Measurements from ENCODE around the gene ARPIN. TPM values are rescaled to one million over a fixed set of nuclear protein-coding genes. Genes with fewer than 3 reads are reported as not detected.

The ARPIN gene
- total RNA-seq, 1 donor from 2014 or later, result 9.0 TPM

DNA sequence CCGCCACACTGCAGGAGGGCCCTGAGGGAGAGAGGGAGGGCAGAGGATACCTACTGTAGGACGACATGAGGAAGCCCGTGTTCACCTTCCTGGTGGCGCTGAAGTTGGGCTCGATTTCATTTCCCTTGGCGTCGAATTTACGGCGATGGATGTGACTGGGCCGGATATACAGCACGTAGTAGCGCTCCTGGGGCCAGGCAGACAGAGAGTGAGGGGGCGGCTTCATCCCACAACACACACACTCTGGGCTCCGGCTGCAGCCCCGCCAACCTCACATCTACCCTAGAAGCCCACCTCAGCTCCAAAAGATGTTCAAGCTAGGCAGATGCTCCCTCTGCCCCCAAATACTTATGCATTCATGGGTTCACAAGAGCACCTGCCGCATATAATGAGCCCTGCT is 4.5 kb downstream of the ARPIN start:
- peaks cover 3% of the 10 kb centered on the region for H3K9me3 Mint-ChIP-seq (ENCODE audit: unreplicated experiment)
- DNase-seq, result no peak
- H3K36me3 Mint-ChIP-seq (ENCODE audit: unreplicated experiment), result no peaks in the 10 kb centered on the region
- no peak overlapping the region for H3K4me3 Mint-ChIP-seq (ENCODE audit: unreplicated experiment)
- TF ChIP-seq, protein P1, sequence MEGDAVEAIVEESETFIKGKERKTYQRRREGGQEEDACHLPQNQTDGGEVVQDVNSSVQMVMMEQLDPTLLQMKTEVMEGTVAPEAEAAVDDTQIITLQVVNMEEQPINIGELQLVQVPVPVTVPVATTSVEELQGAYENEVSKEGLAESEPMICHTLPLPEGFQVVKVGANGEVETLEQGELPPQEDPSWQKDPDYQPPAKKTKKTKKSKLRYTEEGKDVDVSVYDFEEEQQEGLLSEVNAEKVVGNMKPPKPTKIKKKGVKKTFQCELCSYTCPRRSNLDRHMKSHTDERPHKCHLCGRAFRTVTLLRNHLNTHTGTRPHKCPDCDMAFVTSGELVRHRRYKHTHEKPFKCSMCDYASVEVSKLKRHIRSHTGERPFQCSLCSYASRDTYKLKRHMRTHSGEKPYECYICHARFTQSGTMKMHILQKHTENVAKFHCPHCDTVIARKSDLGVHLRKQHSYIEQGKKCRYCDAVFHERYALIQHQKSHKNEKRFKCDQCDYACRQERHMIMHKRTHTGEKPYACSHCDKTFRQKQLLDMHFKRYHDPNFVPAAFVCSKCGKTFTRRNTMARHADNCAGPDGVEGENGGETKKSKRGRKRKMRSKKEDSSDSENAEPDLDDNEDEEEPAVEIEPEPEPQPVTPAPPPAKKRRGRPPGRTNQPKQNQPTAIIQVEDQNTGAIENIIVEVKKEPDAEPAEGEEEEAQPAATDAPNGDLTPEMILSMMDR (IDR thresholded peaks at IDR 0.05; ENCODE audit: partially characterized antibody, unreplicated experiment), result no peak
- no peaks in the 10 kb centered on the region for H3K27me3 Mint-ChIP-seq (ENCODE audit: unreplicated experiment)
- no peak overlapping the region for H3K27ac Mint-ChIP-seq (ENCODE audit: unreplicated experiment)
- no peaks in the 10 kb centered on the region for H3K4me1 Mint-ChIP-seq (ENCODE audit: low read depth, unreplicated experiment)

DNA sequence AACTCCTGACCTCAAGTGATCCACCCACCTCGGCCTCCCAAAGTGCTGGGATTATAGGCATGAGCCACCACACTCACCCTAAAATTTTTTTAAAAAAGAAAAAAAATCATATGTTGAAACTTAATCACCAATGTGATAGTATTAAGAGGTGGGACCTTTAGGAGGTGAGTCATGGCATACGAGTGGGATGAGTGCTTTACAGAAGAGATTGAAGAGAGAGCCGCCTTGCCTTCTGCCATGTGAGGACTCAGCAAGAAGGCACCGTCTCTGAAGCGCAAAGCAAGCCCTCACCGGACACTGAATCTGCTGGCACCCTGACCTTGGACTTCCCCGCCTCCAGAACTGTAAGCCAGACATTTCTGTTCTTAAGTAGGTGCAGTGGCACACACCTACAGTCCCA is 5.5 kb downstream of the ARPIN start:
- no peaks in the 10 kb centered on the region for H3K27me3 Mint-ChIP-seq (ENCODE audit: unreplicated experiment)
- H3K4me1 Mint-ChIP-seq (ENCODE audit: low read depth, unreplicated experiment), result no peaks in the 10 kb centered on the region
- H3K4me3 Mint-ChIP-seq (ENCODE audit: unreplicated experiment), result no peak overlapping the region
- no peak overlapping the region for H3K27ac Mint-ChIP-seq (ENCODE audit: unreplicated experiment)
- no peaks in the 10 kb centered on the region for H3K36me3 Mint-ChIP-seq (ENCODE audit: unreplicated experiment)
- TF ChIP-seq, protein P1 (IDR thresholded peaks at IDR 0.05; ENCODE audit: partially characterized antibody, unreplicated experiment), result no peak
- peaks cover 3% of the 10 kb centered on the region for H3K9me3 Mint-ChIP-seq (ENCODE audit: unreplicated experiment)
- no peak for DNase-seq

DNA sequence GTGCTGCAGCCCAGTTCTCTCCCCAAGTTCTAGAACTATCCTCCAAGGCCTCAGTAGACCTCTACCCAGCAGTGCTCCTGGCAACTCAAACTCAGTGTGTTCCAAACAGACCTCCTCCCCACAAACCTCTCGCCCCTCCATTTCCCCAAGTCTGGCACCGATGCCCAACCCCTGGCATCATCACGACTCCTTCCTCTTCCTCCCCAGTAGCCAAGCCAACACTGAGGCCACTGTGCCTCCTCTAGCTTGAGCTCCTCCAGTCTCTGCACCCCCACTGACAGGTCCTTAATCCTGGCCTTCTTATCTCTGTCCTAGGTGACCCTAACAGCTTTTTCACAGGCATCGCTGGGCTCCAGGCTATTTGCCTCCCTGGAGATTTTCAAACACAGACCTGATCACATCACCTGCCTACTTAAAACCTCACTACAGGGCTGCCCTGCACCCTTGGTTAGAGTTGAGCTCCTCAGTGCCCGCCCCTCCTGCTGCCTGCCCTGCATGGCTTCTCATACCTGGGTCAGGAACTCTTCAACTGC is 6.8 kb downstream of the ARPIN start:
- TF ChIP-seq, protein P1 (IDR thresholded peaks at IDR 0.05; ENCODE audit: partially characterized antibody, unreplicated experiment), result no peak
- Mint-ChIP-seq H3K9me3 (ENCODE audit: unreplicated experiment) (peaks cover 3% of the 10 kb centered on the region), H3K4me1 (ENCODE audit: low read depth, unreplicated experiment) (no peaks in the 10 kb centered on the region), H3K27ac (ENCODE audit: unreplicated experiment) (no peak overlapping the region), H3K36me3 (ENCODE audit: unreplicated experiment) (no peaks in the 10 kb centered on the region), H3K27me3 (ENCODE audit: unreplicated experiment) (no peaks in the 10 kb centered on the region), H3K4me3 (ENCODE audit: unreplicated experiment) (no peak overlapping the region)
- no peak for DNase-seq

- H3K27ac Mint-ChIP-seq (ENCODE audit: unreplicated experiment), result no peak overlapping the region
- no peaks in the 10 kb centered on the region for H3K4me1 Mint-ChIP-seq (ENCODE audit: low read depth, unreplicated experiment)
- no peak overlapping the region for H3K4me3 Mint-ChIP-seq (ENCODE audit: unreplicated experiment)
- H3K36me3 Mint-ChIP-seq (ENCODE audit: unreplicated experiment), result no peaks in the 10 kb centered on the region
- no peak for DNase-seq
- TF ChIP-seq, protein P1 (IDR thresholded peaks at IDR 0.05; ENCODE audit: partially characterized antibody, unreplicated experiment), result no peak
- H3K27me3 Mint-ChIP-seq (ENCODE audit: unreplicated experiment), result peaks cover 2% of the 10 kb centered on the region
- H3K9me3 Mint-ChIP-seq (ENCODE audit: unreplicated experiment), result peaks cover 3% of the 10 kb centered on the region
Observed at GRCh38 chr15:89904519-89904918, 8.2 kb downstream of the ARPIN start.

DNA sequence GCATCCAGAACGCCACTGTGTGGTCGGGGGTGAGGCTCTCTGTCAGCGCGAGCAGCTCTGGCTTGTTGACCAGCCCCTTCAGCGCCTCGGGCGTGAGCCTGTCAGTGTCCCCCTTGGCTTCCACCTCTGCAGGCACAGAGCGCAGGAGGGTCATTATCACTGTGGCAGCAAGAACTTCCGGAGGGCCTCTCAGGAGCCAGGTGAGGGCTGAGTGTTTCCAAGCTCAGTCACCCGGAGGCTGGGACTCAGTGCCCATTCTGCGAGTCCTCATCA is 9.0 kb downstream of the ARPIN start:
- Mint-ChIP-seq H3K4me3 (ENCODE audit: unreplicated experiment) (no peak overlapping the region), H3K27me3 (ENCODE audit: unreplicated experiment) (peaks cover 2% of the 10 kb centered on the region), H3K27ac (ENCODE audit: unreplicated experiment) (no peak overlapping the region), H3K4me1 (ENCODE audit: low read depth, unreplicated experiment) (no peaks in the 10 kb centered on the region), H3K36me3 (ENCODE audit: unreplicated experiment) (no peaks in the 10 kb centered on the region), H3K9me3 (ENCODE audit: unreplicated experiment) (no peaks in the 10 kb centered on the region)
- no peak for DNase-seq
- TF ChIP-seq, protein P1 (IDR thresholded peaks at IDR 0.05; ENCODE audit: partially characterized antibody, unreplicated experiment), result no peak

Data from glutamatergic neuron (in vitro differentiated cells).